ENCODE results near the gene CREBRF. TPM values are rescaled to one million over a fixed set of nuclear protein-coding genes. Genes with fewer than 3 reads are reported as not detected.
A peak's percentile ranks its signal among the peaks of the same experiment; 100 is the strongest.

Gene CREBRF
- total and polyA plus RNA-seq, 2 donors: 12.8 to 16.7 TPM

DNA sequence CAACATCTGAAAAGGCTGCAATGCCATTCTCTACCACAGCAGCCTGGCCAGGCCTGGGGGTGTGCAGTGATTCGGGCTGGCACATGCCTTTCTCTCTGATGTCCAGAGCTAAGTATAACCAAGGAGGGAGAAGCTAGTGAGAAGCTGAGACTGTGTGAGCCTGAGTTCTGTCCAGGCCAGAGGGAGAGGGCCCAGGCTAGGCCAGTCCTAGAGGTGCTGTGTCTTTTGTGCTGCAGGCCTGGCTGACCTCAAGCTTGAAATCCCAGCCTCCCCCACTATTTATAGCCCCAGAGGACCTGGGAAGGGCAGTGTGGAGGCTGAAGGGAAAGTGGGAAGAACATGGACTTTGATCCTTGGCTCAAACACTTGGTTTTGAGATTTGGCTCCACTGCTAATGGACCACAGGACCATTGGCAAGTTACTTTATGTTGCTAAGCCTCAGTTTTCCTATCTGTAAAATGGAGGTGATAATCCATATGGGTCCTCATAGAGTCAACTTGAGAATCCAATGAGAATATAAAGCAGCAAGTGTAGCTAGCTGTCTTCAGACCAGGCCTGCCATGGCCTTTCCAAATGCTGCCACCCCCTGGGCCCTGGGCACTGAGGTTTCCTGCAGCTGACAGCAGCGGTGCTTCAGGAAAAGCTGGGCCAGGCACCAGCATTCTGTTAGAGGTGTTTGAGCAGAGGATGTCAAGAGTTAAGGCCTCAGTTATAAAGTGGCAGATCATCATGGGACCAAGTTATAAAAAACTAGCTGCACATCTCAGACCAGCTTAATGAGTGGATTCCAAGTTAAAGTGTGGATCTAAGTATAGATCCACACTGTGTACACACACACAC, 109.2 kb downstream of the CREBRF start:
- Histone ChIP-seq H3K9me3 (ENCODE audit: control insufficient read depth in 2 of 2, insufficient read depth in 1 of 2, low read length in 1 of 2) (no peaks in the 10 kb centered on the region), H3K4me3 (ENCODE audit: low read length in 2 of 2) (no peak overlapping the region), H3K27ac (ENCODE audit: low read depth in 1 of 2, low read length in 1 of 2) (no peak overlapping the region), H3K4me1 (ENCODE audit: control insufficient read depth in 2 of 2, insufficient read depth in 2 of 2, low read length in 2 of 2) (no peaks in the 10 kb centered on the region), H3K27me3 (ENCODE audit: control insufficient read depth in 2 of 2, insufficient read depth in 1 of 2, low read length in 1 of 2) (no peaks in the 10 kb centered on the region), H3K36me3 (ENCODE audit: control insufficient read depth in 2 of 2, insufficient read depth in 2 of 2, low read length in 1 of 2) (peaks cover 7 to 24% of the 10 kb centered on the region in 2 donors)
- over 99% methylated on average over 2 of the region's 2 CpGs for WGBS
- no peak for DNase-seq (ENCODE audit: low read depth in 6 of 9, low spot score in 9 of 9)

DNA sequence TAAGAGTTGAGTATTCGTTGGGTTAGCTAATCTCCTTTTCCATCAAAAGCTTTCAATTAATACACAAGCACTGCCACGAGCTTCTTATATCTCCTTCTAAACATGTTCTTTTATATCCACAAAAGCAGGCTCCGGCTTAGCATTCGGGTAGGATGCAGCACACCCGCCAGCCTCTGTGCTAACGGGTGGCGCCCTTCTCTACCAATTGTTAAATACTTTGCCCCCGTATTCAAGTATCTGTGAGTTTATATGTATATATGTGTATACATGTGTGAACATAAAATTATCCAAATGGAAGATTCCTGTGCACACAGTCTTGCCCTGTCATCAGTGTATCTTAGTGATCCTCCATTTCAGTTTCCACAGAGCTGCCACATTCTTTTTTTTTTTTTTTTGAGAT, 116.0 kb downstream of the CREBRF start:
- no peaks in the 10 kb centered on the region for H3K36me3 ChIP-seq (ENCODE audit: control insufficient read depth in 2 of 2, insufficient read depth in 2 of 2, low read length in 1 of 2)
- DNase-seq (ENCODE audit: low read depth in 6 of 9, low spot score in 9 of 9): no peak
- 91% methylated on average over 8 of the region's 8 CpGs for WGBS
- H3K4me3 ChIP-seq (ENCODE audit: low read length in 2 of 2): no peak overlapping the region
- peaks cover 0 to 3% of the 10 kb centered on the region in 2 donors for H3K27me3 ChIP-seq (ENCODE audit: control insufficient read depth in 2 of 2, insufficient read depth in 1 of 2, low read length in 1 of 2)
- no peaks in the 10 kb centered on the region for H3K9me3 ChIP-seq (ENCODE audit: control insufficient read depth in 2 of 2, insufficient read depth in 1 of 2, low read length in 1 of 2)
- no peak overlapping the region for H3K27ac ChIP-seq (ENCODE audit: low read depth in 1 of 2, low read length in 1 of 2)
- H3K4me1 ChIP-seq (ENCODE audit: control insufficient read depth in 2 of 2, insufficient read depth in 2 of 2, low read length in 2 of 2): no peaks in the 10 kb centered on the region

- DNase-seq (ENCODE audit: low read depth in 6 of 9, low spot score in 9 of 9): no peak
These were observed 119.4 kb downstream of the CREBRF start for GRCh38 chr5:173175523-173175922.

DNA sequence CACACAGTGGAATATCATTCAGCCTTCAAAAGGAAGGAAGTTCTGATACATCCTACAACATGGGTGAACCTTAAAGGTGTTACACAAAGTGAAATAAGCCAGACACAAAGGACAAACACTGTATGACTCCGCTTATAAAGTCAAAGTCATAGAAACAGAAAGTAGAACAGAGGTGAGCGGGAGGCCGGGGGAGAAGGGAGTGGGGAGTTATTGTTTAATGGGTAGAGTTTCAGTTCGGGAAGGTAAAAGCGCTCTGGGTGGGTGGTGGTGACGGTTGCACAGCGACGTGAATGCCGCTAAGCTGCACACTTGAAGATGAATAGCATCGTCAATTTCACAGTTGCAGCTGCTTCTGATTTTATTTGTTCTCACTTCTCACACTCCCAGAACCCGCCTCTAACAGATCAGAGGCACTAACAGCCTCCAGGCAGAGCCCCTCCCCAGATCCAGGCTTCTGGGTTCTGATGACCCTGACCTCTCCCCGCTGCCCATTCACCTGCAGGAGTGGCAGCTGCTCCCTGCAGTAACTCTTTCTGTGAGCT, 122.3 kb downstream of the CREBRF start:
- no peak for DNase-seq (ENCODE audit: low read depth in 6 of 9, low spot score in 9 of 9)
- Histone ChIP-seq H3K27me3 (ENCODE audit: control insufficient read depth in 2 of 2, insufficient read depth in 1 of 2, low read length in 1 of 2) (peaks cover 0 to 3% of the 10 kb centered on the region in 2 donors), H3K4me3 (ENCODE audit: low read length in 2 of 2) (no peak overlapping the region), H3K36me3 (ENCODE audit: control insufficient read depth in 2 of 2, insufficient read depth in 2 of 2, low read length in 1 of 2) (no peaks in the 10 kb centered on the region), H3K9me3 (ENCODE audit: control insufficient read depth in 2 of 2, insufficient read depth in 1 of 2, low read length in 1 of 2) (no peaks in the 10 kb centered on the region), H3K27ac (ENCODE audit: low read depth in 1 of 2, low read length in 1 of 2) (no peak overlapping the region), H3K4me1 (ENCODE audit: control insufficient read depth in 2 of 2, insufficient read depth in 2 of 2, low read length in 2 of 2) (no peaks in the 10 kb centered on the region)
- 95% methylated on average over 12 of the region's 12 CpGs for WGBS

More at GRCh38 chr5:173175523-173175922, 119.4 kb downstream of the CREBRF start:
- Histone ChIP-seq H3K27ac (ENCODE audit: low read depth in 1 of 2, low read length in 1 of 2) (no peak overlapping the region), H3K36me3 (ENCODE audit: control insufficient read depth in 2 of 2, insufficient read depth in 2 of 2, low read length in 1 of 2) (no peaks in the 10 kb centered on the region), H3K4me1 (ENCODE audit: control insufficient read depth in 2 of 2, insufficient read depth in 2 of 2, low read length in 2 of 2) (no peaks in the 10 kb centered on the region), H3K4me3 (ENCODE audit: low read length in 2 of 2) (no peak overlapping the region), H3K9me3 (ENCODE audit: control insufficient read depth in 2 of 2, insufficient read depth in 1 of 2, low read length in 1 of 2) (no peaks in the 10 kb centered on the region), H3K27me3 (ENCODE audit: control insufficient read depth in 2 of 2, insufficient read depth in 1 of 2, low read length in 1 of 2) (peaks cover 0 to 3% of the 10 kb centered on the region in 2 donors)
- 81% methylated on average over 4 of the region's 4 CpGs for WGBS

- H3K4me3 ChIP-seq (ENCODE audit: low read length in 2 of 2): no peak overlapping the region
- H3K36me3 ChIP-seq (ENCODE audit: control insufficient read depth in 2 of 2, insufficient read depth in 2 of 2, low read length in 1 of 2): no peaks in the 10 kb centered on the region
- 68% methylated on average over 2 of the region's 2 CpGs for WGBS
- H3K27me3 ChIP-seq (ENCODE audit: control insufficient read depth in 2 of 2, insufficient read depth in 1 of 2, low read length in 1 of 2): peaks cover 0 to under 1% of the 10 kb centered on the region in 2 donors
- H3K4me1 ChIP-seq (ENCODE audit: control insufficient read depth in 2 of 2, insufficient read depth in 2 of 2, low read length in 2 of 2): no peaks in the 10 kb centered on the region
- H3K9me3 ChIP-seq (ENCODE audit: control insufficient read depth in 2 of 2, insufficient read depth in 1 of 2, low read length in 1 of 2): no peaks in the 10 kb centered on the region
- DNase-seq (ENCODE audit: low read depth in 6 of 9, low spot score in 9 of 9): no peak
- H3K27ac ChIP-seq (ENCODE audit: low read depth in 1 of 2, low read length in 1 of 2): no peak overlapping the region
These were observed 124.2 kb downstream of the CREBRF start for GRCh38 chr5:173180331-173180730.

- Histone ChIP-seq H3K4me3 (ENCODE audit: low read length in 2 of 2) (no peak overlapping the region), H3K9me3 (ENCODE audit: control insufficient read depth in 2 of 2, insufficient read depth in 1 of 2, low read length in 1 of 2) (no peaks in the 10 kb centered on the region), H3K36me3 (ENCODE audit: control insufficient read depth in 2 of 2, insufficient read depth in 2 of 2, low read length in 1 of 2) (no peaks in the 10 kb centered on the region), H3K27me3 (ENCODE audit: control insufficient read depth in 2 of 2, insufficient read depth in 1 of 2, low read length in 1 of 2) (no peaks in the 10 kb centered on the region), H3K27ac (ENCODE audit: low read depth in 1 of 2, low read length in 1 of 2) (no peak overlapping the region), H3K4me1 (ENCODE audit: control insufficient read depth in 2 of 2, insufficient read depth in 2 of 2, low read length in 2 of 2) (no peaks in the 10 kb centered on the region)
- WGBS: 88% methylated on average over 11 of the region's 11 CpGs
- peak in 4 of 9 donors; percentile 3 to 20 (median 13) for DNase-seq (ENCODE audit: low read depth in 6 of 9, low spot score in 9 of 9)
These were observed 131.0 kb downstream of the CREBRF start for GRCh38 chr5:173187054-173187743.

DNA sequence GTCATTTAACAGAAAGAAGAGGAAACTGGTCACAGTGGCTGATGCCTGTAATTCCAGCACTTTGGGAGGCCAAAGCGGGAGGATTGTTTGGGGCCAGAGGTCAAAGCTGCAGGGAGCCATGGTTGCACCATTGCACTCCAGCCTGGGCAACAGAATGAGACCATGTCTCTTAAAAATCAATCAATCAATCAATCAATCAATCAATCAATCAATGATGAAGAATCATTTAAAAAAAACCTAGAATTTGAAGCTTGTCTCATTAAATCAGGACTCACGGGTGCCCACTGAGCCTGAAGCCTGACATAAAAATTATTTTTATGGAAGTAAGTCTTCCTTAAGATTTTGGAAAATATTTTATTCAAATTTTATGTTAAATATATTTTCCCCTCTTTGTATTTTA, 132.1 kb downstream of the CREBRF start:
- H3K36me3 ChIP-seq (ENCODE audit: control insufficient read depth in 2 of 2, insufficient read depth in 2 of 2, low read length in 1 of 2): no peaks in the 10 kb centered on the region
- no peak overlapping the region for H3K4me3 ChIP-seq (ENCODE audit: low read length in 2 of 2)
- H3K9me3 ChIP-seq (ENCODE audit: control insufficient read depth in 2 of 2, insufficient read depth in 1 of 2, low read length in 1 of 2): no peaks in the 10 kb centered on the region
- no peaks in the 10 kb centered on the region for H3K4me1 ChIP-seq (ENCODE audit: control insufficient read depth in 2 of 2, insufficient read depth in 2 of 2, low read length in 2 of 2)
- H3K27me3 ChIP-seq (ENCODE audit: control insufficient read depth in 2 of 2, insufficient read depth in 1 of 2, low read length in 1 of 2): no peaks in the 10 kb centered on the region
- no peak for DNase-seq (ENCODE audit: low read depth in 6 of 9, low spot score in 9 of 9)
- 93% methylated on average over 2 of the region's 2 CpGs for WGBS
- H3K27ac ChIP-seq (ENCODE audit: low read depth in 1 of 2, low read length in 1 of 2): no peak overlapping the region
